Measurements from ENCODE around the gene BMPR1B.
"Not testable (repeated sequence)": the region's sequence is repeated elsewhere in the genome, so short reads cannot be mapped to it uniquely, and the experiment has no call there.

Gene BMPR1B

DNA sequence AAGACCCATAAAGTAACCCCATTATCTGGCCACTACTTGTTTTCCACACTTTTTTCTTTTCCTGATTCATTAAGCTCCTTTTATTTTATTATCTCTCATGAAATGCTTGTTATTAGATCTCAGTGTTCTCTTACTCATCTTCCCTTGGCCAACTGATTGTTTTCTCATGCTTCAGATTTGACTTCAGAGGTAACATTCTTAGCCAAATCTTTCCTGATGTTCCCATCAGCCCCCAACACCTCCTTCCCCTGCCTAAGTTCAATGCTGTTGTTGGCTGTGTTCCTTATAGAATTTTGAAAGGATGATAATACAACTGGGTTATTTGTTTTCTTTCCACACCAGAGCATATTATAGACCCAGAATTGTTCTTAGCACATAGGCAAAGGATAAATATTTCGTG lies 75.6 kb downstream of the BMPR1B start:
- DNase-seq (ENCODE audit: low read depth), result no peak

DNA sequence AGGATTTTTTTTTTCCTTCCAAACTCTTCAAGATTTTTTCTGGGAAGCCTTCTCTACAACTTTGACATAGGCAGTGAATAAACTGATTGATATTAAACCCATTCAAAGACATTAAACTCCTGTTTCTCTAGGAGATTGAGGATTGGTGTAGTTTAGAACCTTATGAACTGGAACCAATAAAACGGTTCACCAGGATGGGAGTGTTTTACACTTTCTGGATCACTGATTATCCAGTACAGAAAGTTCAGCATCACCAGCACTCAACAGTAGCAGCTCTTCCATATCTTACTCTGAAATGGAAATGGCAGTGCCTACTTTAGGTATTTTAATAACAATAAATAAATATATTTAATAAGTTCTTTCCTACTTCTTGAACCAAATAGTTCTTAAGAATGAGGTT lies 76.7 kb downstream of the BMPR1B start:
- DNase-seq (ENCODE audit: low read depth), result no peak

DNA sequence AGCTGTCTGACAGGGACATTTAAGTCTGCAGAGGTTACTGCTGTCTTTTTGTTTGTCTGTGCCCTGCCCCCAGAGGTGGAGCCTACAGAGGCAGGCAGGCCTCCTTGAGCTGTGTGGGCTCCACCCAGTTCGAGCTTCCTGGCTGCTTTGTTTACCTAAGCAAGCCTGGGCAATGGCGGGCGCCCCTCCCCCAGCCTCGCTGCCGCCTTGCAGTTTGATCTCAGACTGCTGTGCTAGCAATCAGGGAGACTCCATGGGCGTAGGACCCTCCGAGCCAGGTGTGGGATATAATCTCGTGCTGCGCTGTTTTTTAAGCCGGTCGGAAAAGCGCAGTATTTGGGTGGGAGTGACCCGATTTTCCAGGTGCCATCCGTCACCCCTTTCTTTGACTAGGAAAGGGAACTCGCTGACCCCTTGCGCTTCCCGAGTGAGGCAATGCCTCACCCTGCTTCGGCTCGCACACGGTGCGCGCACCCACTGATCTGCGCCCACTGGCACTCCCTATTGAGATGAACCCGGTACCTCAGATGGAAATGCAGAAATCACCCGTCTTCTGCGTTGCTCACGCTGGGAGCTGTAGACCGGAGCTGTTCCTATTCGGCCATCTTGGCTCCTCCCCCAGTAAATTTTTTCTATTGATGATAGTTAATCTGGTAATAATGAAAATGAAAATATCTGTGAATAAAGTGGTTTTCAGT lies 83.6 kb downstream of the BMPR1B start:
- not testable (repeated sequence) for DNase-seq (ENCODE audit: low read depth)

DNA sequence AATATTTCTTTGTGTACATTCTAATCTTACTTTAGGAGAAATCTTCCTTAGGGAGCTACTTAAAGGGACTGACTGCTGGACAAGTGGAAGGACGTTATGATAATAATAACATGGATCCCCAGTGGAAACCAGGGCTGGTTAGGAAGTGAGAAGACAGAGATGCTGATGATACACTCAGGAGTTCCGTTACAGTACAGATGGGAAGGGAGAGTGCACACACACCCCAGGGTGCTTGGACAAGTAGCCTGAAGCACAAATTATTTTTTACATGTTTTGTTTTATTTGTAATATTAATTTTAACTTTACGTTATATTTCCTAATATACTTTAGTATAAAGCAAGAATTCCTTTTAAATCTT lies 84.1 kb downstream of the BMPR1B start:
- DNase-seq (ENCODE audit: low read depth), result no peak

DNA sequence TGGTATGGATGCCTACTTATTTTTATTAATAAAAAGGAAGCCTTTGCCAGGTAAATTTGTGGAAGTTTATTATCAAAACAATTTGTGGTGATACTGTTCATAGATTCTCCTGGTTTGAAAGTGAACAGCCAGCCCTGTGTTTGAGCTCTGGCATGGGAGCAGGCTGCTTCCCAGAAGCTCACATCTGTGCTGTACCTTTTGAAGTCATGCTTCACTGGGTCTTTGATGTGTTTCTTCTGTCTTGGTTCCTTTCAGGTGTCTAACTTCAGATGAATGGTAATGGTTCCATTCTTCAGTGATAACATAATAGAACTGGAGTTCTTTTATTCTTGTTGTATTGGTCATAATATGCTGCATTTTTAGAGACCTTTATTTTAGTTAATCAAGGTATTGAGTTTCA lies 85.5 kb downstream of the BMPR1B start:
- DNase-seq (ENCODE audit: low read depth), result no peak

DNA sequence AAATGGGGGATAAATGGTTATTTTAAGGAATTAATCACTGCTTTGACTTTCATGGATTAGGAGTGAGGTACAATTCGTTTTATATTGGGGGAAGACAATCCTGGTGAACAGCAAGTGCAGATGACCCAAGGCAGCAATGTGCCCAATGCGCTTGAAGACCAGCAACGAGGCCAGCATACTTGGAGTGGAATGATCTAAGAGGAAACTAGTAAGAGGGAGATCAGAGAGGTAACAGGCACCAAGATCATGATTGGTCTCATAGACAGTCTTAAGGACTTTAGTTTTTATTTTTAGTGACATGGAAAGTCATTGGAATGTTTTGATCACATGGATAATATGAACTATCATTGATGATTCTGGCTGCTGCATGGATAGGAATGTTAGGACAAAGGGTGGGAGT lies 90.6 kb downstream of the BMPR1B start:
- DNase-seq (ENCODE audit: low read depth), result no peak

DNA sequence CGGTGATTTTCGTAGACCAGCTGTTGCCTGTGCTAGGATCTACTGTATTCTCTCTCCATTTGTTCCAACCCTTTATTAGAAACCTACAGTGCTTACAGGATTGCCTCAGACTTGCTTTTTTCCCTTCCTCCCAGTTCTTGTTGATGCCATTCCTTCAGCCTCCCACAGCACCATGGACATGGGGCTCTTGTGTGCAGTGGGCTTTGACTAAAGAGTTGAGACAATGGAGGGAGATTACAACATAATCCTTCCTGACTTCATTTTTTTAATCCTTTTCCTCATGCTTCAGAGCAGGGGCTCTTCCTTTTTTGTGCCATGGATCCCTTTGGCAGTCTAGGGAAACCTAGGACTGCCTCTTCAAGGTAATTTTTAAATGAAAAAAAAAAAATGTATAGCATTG lies 92.1 kb downstream of the BMPR1B start:
- DNase-seq (ENCODE audit: low read depth), result no peak

DNA sequence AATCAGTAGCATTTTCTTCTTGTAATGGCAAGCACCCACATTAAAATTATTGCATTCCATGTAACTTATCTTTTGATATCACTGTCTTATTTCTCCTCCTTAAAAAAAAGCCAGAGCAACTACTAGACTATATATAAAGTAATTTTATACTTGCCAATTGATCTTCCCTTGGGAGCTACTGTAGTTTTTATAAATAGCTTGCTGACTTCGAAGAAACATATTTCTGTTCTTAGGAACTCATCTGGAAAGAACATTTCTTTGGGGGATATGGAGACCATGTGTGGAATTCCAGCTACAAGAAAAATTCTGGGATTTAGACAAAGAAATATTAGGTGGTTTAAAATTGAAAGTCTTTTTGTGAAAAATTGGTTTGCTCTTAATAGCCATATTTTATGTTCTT lies 94.9 kb downstream of the BMPR1B start:
- no peak for DNase-seq (ENCODE audit: low read depth)

DNA sequence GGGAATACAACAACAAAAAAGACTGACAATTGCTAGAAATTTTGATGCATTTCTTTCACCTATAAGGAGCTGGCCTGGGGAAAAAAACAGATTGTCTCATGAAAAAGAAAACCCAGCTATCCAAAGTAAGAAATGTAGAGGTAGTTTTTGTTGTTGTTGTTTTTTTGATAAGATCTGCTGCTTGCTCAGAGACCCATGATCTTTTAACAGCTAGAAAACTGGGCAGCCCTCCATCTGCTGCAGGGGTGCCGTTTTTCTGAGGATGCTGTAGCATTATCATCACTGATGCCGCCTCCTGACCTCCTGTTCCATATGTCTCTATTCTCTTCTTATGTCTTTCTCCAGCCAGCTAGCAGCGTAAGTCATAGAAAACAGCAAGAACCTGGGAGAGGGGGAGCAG lies 98.3 kb downstream of the BMPR1B start:
- no peak for DNase-seq (ENCODE audit: low read depth)

DNA sequence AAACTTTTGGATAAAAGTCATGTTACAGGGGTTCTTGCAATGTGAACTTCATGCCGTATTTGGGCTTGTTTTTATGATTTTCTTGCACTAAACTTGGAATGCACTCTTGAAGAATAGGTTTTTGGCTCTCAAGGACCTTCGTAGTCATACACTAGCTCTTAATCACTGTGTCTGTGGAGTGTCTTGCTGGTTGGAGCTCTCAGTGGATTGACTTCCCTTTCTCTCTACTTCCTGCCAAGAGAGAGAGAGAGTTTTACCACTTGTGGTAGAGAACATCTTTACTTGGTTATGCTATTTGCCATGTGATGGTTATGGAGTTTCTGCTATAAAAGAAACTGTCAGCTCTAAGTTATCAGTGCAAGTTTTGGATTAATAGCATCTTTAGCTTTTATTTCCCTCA lies 112.4 kb downstream of the BMPR1B start:
- no peak for DNase-seq (ENCODE audit: low read depth)

DNA sequence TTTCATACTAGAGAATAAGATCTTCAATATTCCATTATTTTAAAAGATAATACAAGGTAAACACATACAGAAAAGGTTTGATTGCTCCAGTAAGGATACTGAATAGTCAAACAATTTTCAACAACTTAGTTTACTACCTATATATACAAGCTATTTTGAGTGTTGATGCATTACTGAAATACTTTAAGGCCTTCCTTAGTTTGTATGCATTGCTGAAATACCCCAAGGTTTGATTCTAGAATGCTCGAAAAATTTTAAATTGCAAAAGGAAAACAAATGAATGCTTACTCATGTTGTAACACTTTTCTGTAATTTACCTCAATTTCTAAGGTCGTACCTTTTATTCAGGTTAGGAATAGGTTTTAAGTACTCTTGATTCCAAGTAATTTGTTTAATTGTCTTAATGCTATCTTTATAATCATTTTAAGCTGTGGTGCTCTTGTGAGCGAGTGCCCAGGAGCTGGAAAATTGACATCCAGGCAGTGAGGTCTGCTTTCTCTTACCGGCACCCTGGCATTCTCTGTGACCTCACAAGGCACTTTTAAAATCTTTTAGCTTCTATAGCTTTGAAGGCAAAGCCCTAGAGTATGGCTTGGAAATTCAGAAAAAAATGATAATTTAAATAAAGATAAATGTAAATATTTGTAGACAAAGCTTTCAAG lies 114.0 kb downstream of the BMPR1B start:
- no peak for DNase-seq (ENCODE audit: low read depth)

DNA sequence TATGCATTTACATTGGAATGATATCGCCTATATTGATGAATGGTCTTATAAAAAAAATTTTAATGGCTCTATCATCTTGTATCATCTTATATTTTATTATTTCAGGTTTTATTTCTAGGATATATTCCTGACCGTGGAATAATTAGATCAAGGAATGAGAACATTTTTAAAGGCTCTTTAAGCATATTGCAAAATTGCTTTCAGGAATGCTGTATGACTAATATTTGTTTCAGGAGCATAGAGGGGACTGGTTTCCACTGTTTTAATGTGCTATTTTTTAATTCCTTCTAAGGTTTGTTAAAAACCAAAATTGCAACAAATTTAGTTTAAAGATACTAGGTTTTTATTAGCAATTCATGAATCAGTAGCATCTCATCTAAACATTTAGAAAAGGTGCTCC lies 120.2 kb downstream of the BMPR1B start:
- DNase-seq (ENCODE audit: low read depth), result peak; percentile 31

DNA sequence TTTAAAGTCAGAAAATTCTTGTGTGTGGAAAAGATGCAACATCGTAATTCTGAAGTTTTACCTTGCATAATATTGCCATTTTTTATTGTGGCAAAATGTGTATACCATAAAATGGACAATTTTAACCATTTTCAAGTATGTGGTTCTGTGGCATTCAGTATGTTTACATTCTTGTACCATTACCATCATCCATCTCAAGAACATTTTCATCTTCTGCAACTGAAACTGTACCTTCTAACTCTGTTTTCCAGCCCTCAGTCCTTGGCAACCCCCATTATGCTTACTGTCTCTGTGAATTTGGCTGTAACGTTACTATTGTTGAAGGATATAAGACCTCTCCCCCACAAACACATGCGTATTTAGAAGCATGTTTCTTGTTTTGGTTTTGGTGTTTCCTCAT lies 123.2 kb downstream of the BMPR1B start:
- DNase-seq (ENCODE audit: low read depth), result peak; percentile 27

DNA sequence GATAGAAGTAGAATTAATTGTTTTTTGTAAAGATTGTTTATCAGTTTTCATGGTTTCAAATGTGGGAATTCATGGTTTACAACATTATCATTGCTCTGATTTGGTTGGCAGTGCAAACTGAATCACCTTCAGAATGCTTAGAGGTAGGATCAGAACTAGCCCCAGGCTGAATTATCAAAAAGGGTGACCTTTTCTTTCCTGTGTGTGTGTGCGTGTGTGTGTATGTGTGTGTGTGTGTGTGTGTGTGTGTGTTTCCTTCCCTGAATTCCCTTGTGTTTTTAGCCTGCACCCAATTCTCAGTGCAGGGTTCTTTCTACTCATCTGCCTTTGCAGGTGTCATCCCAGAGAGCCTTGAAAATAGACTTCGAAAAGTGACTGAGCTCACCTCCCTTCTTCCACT lies 125.0 kb downstream of the BMPR1B start:
- DNase-seq (ENCODE audit: low read depth), result no peak

DNA sequence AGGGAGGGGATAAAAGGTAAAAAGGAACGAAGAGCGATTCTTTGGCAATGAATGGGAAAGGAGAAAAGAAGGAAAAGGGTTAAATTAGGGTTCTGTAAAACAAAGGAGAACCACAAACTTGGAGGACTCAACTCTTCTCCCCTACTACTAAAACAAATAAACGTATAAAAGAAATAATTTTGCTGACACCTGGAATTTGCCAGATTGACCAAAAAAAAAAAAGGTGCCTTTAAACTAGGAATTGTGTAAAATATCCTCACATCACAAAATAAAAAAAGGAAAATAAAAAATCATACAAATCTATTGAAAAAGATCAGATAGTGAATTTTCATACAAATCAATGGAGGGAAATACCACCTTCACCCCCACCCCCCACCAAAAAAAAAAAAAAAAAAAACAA lies 129.3 kb downstream of the BMPR1B start:
- no peak for DNase-seq (ENCODE audit: low read depth)

DNA sequence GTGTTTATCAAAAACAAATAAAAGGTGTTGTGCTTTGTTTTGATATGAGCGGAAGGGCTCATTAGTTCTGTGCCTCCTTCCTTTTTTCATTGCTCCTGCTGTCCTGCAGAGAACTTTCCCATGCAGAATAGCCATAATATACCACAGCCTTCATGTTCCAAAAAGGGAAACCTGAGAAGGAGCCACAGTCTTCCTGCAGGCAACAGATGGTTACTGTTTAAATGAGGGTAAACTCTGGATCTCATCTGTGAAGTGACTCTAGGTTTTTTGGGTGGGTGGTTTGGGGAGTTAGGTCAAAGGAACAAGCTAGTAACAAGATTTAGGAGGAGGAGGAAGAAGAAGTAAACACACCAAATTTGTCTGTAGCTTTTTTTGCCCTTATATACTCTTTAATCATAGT lies 131.8 kb downstream of the BMPR1B start:
- no peak for DNase-seq (ENCODE audit: low read depth)

DNA sequence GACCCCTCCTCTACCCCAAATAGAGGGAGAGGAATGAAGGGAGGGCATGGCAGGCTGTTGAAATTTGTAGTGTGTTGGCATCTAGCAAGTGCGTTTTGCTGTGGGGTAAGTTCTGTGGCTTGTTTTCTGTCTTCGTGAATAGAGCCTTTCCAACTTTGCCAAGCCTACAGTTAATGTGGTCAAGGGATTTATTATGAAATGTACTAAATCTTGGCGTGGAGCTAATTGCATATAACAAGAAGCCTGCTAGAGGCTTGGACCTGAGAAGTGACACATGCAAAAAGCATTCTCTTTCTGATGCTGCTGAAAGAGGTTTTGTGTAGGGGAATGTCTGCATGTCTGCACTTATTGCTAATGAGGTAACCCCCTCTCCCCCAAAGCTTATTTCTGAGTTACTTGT lies 132.2 kb downstream of the BMPR1B start:
- peak; percentile 7 for DNase-seq (ENCODE audit: low read depth)

DNA sequence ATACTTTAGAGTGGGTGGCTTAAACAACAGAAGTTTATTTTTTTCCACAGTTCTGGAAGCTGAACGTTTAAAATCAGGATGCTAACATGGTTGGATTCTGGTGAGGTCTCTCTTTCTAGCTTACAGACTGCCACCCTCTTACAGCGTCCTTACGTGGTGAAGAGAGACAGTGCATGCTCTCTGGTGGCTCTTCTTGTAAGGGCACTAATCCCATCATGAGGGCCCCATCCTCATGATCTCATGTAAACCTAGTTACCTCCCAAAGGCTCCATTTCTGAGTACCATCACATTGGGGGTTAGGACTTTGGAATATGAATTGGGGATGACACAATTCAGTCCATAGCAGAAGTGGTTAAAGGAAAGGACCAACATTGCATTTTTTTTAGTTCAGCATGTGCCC lies 132.8 kb downstream of the BMPR1B start:
- no peak for DNase-seq (ENCODE audit: low read depth)

DNA sequence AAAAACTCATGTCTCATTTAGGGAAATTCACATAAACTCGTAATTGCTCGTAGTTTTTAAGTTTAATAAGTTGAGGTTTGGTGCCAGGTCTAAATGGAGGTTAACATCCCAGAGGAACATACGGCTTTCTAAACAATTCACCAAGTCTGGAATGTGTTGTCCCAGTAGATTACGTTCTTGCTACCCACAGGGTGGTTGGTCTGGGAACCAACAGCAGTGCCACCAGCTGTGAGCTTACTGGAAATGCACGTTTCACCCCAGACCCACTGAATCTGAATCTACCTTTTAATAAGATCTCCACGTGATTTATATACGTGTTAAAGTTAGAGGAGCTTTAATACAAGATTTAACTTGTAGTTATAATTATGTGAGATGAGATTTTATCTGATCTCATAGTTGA lies 134.3 kb downstream of the BMPR1B start:
- no peak for DNase-seq (ENCODE audit: low read depth)

DNA sequence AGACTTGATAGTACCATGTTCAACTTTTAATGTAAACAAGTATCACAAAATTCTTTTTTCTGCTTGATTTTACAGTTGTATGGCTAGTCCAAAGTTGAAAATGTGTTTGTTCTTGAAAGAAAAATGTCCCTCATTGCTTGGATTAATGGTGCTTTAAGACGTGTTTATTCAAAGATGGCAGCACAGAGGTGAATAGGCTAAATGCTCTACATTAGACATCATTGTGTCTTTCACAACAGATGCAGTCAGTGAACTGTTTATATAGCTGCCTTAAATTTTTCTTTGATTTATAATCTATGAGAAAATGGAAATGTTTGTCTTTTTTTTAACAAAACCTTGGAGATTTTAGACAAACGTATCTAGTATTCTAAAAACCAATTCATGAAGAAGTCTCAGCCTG lies 137.3 kb downstream of the BMPR1B start:
- no peak for DNase-seq (ENCODE audit: low read depth)

DNA sequence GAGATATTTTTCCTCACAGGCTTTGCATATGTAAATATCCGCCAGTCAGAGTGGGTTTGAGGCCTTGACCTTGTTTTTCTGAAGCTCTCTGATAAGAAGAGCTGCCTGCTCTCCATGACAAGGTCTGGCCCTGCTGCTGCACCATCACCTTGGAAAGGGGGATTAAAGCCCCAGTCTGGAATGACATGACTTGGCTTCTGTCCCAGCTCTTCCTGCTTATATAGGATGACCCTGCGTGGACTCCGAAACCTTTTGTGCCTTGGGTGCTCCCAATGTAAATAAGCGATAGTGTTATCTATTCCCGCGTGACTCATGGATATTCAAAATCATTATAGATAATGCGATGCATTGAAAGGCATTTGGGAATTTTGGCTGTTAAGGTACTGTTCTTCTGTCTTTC lies 139.3 kb downstream of the BMPR1B start:
- no peak for DNase-seq (ENCODE audit: low read depth)

DNA sequence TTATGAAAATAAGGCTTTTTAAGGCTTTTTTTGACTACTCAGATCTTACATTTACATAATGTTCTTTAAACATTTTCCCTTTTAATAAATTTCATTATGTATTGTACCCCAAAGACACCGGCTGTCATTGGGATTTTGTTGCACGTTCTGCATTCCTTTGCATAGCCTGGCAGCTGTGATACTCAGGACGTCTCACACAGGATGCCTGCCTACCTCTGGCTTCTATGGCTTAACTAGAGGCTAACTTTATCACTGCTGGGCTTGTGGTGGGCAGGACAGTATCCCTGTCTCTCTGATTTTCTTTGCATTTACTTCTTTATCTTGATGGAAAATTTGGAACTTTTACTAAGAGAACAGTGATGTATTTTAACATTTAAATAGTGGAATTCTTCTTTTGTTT lies 147.8 kb downstream of the BMPR1B start:
- DNase-seq (ENCODE audit: low read depth), result no peak

DNA sequence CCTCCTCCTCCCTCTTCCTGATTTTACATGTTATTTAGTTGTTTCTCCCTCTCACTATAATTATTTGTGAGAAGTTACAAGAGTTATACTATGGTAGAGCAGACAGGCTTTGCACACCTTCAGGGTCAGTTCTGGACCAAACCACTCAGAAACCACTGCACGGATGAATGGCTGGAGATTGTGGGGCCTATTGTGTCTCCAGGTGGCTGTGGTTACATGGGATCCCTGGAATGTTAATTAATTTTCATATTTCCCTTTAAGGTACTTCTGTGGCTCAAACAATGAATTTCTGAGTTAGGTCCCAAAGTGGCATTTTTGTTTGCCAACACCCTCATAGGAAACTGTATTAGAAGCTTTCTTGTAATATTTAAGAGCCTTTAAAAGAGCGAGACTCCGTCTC lies 151.9 kb downstream of the BMPR1B start:
- DNase-seq (ENCODE audit: low read depth), result no peak

DNA sequence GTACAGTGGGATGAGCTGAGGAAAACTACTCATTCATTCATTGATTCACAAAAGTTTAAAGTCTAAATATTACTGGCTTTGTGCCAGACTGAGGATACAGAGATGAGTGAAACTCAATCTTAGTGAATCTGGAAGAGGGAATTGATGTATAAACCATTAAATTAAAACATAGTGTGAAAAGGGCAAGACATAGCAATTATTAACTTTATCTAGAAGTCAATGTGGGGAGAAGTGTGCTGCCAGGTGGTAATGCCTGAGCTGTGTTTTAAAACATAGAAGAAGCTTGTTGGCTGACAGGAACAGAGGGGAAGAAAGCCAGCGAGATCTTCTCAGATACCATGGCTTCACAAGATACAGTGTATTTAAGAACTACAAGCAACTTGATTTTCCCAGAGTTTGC lies 153.4 kb downstream of the BMPR1B start:
- DNase-seq (ENCODE audit: low read depth), result no peak

All from EH (cell line).